ENCODE measurements around the gene MYZAP.
"Not testable (repeated sequence)": the region's sequence is repeated elsewhere in the genome, so short reads cannot be mapped to it uniquely, and the experiment has no call there.

DNA sequence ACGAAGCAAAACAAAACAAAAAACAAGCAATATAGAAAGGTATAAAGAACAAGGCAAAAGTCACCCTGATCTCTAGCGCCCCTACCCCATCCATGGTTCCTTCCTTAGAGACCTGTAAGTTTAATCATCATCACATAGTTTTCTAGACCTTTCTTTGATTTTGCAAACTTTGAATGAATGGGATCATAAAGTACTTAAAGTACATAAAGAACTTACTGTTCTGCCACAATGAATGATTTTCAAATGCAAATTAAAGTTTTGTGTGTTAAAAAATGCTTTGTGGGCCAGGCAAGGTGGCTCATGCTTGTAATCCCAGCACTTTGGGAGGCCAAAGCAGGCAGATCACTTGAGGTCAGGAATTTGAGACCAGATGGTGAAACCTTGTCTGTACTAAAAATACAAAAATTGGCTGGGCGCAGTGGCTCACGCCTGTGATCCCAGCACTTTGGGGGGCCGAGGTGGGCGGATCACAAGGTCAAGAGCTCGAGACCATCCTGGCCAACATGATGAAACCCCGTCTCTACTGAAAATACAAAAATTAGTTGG, 24.3 kb downstream of the MYZAP start:
- TF ChIP-seq, protein P1, sequence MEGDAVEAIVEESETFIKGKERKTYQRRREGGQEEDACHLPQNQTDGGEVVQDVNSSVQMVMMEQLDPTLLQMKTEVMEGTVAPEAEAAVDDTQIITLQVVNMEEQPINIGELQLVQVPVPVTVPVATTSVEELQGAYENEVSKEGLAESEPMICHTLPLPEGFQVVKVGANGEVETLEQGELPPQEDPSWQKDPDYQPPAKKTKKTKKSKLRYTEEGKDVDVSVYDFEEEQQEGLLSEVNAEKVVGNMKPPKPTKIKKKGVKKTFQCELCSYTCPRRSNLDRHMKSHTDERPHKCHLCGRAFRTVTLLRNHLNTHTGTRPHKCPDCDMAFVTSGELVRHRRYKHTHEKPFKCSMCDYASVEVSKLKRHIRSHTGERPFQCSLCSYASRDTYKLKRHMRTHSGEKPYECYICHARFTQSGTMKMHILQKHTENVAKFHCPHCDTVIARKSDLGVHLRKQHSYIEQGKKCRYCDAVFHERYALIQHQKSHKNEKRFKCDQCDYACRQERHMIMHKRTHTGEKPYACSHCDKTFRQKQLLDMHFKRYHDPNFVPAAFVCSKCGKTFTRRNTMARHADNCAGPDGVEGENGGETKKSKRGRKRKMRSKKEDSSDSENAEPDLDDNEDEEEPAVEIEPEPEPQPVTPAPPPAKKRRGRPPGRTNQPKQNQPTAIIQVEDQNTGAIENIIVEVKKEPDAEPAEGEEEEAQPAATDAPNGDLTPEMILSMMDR (conservative IDR thresholded peaks at IDR 0.05; ENCODE audit: low read length), result not testable (repeated sequence)
- not testable (repeated sequence) for TF ChIP-seq EZH2phosphoT487 (IDR thresholded peaks at IDR 0.05; ENCODE audit: borderline replicate concordance)

All from Loucy (cell line).